Measurements from ENCODE around the gene PTPRT. TPM values are rescaled to one million over a fixed set of nuclear protein-coding genes. Genes with fewer than 3 reads are reported as not detected.

Gene PTPRT
- polyA plus RNA-seq, 4 donors, result 0.07 to 0.58 (median 0.27) TPM; not detected in 1

- Histone ChIP-seq H3K27ac (ENCODE audit: low read depth in 1 of 3, low read length in 2 of 3) (no peak overlapping the region), H3K4me1 (ENCODE audit: control insufficient read depth in 3 of 3, insufficient read depth in 2 of 3, low read depth in 1 of 3, low read length in 2 of 3) (no peaks in the 10 kb centered on the region), H3K36me3 (ENCODE audit: control insufficient read depth in 3 of 3, insufficient read depth in 2 of 3, low read depth in 1 of 3, low read length in 3 of 3) (no peaks in the 10 kb centered on the region), H3K9me3 (ENCODE audit: control insufficient read depth in 2 of 2, insufficient read depth in 1 of 2, low read depth in 1 of 2, low read length in 1 of 2) (no peaks in the 10 kb centered on the region), H3K4me3 (ENCODE audit: low read depth in 1 of 3, low read length in 3 of 3) (no peak overlapping the region), H3K27me3 (ENCODE audit: control insufficient read depth in 3 of 3, insufficient read depth in 3 of 3, low read length in 3 of 3) (no peaks in the 10 kb centered on the region)
- FAIRE-seq (no peak), DNase-seq (no peak)
- 83 to 89% (median 85%) methylated on average over 3 of the region's 3 CpGs for WGBS, 3 donors
These were observed 300.2 kb downstream of the PTPRT start for GRCh38 chr20:42889517-42889916.

- H3K27me3 ChIP-seq (ENCODE audit: control insufficient read depth in 3 of 3, insufficient read depth in 3 of 3, low read length in 3 of 3), result no peaks in the 10 kb centered on the region
- FAIRE-seq, result no peak
- no peaks in the 10 kb centered on the region for H3K4me1 ChIP-seq (ENCODE audit: control insufficient read depth in 3 of 3, insufficient read depth in 2 of 3, low read depth in 1 of 3, low read length in 2 of 3)
- WGBS, 3 donors, result 72 to 81% (median 77%) methylated on average over 3 of the region's 3 CpGs
- no peaks in the 10 kb centered on the region for H3K36me3 ChIP-seq (ENCODE audit: control insufficient read depth in 3 of 3, insufficient read depth in 2 of 3, low read depth in 1 of 3, low read length in 3 of 3)
- H3K4me3 ChIP-seq (ENCODE audit: low read depth in 1 of 3, low read length in 3 of 3), result no peak overlapping the region
- no peak overlapping the region for H3K27ac ChIP-seq (ENCODE audit: low read depth in 1 of 3, low read length in 2 of 3)
- no peaks in the 10 kb centered on the region for H3K9me3 ChIP-seq (ENCODE audit: control insufficient read depth in 2 of 2, insufficient read depth in 1 of 2, low read depth in 1 of 2, low read length in 1 of 2)
- DNase-seq, result no peak
These were observed 302.4 kb downstream of the PTPRT start for GRCh38 chr20:42887281-42887680.

GRCh38 chr20:42886801-42887200 is 302.9 kb downstream of the PTPRT start:
- Histone ChIP-seq H3K4me1 (ENCODE audit: control insufficient read depth in 3 of 3, insufficient read depth in 2 of 3, low read depth in 1 of 3, low read length in 2 of 3) (no peaks in the 10 kb centered on the region), H3K9me3 (ENCODE audit: control insufficient read depth in 2 of 2, insufficient read depth in 1 of 2, low read depth in 1 of 2, low read length in 1 of 2) (no peaks in the 10 kb centered on the region), H3K4me3 (ENCODE audit: low read depth in 1 of 3, low read length in 3 of 3) (no peak overlapping the region), H3K27ac (ENCODE audit: low read depth in 1 of 3, low read length in 2 of 3) (no peak overlapping the region), H3K36me3 (ENCODE audit: control insufficient read depth in 3 of 3, insufficient read depth in 2 of 3, low read depth in 1 of 3, low read length in 3 of 3) (no peaks in the 10 kb centered on the region), H3K27me3 (ENCODE audit: control insufficient read depth in 3 of 3, insufficient read depth in 3 of 3, low read length in 3 of 3) (no peaks in the 10 kb centered on the region)
- DNase-seq, result no peak
- FAIRE-seq, result no peak
- WGBS, 3 donors, result 74 to 86% (median 83%) methylated on average over 2 of the region's 2 CpGs

GRCh38 chr20:42886046-42886445 is 303.7 kb downstream of the PTPRT start:
- WGBS, 3 donors, result 68 to 69% (median 68%) methylated on average over 6 of the region's 6 CpGs
- FAIRE-seq, result no peak
- Histone ChIP-seq H3K27ac (ENCODE audit: low read depth in 1 of 3, low read length in 2 of 3) (no peak overlapping the region), H3K36me3 (ENCODE audit: control insufficient read depth in 3 of 3, insufficient read depth in 2 of 3, low read depth in 1 of 3, low read length in 3 of 3) (no peaks in the 10 kb centered on the region), H3K9me3 (ENCODE audit: control insufficient read depth in 2 of 2, insufficient read depth in 1 of 2, low read depth in 1 of 2, low read length in 1 of 2) (no peaks in the 10 kb centered on the region), H3K4me1 (ENCODE audit: control insufficient read depth in 3 of 3, insufficient read depth in 2 of 3, low read depth in 1 of 3, low read length in 2 of 3) (no peaks in the 10 kb centered on the region), H3K4me3 (ENCODE audit: low read depth in 1 of 3, low read length in 3 of 3) (no peak overlapping the region), H3K27me3 (ENCODE audit: control insufficient read depth in 3 of 3, insufficient read depth in 3 of 3, low read length in 3 of 3) (no peaks in the 10 kb centered on the region)
- DNase-seq, result no peak

- WGBS, 3 donors, result 50 to 67% (median 58%) methylated on average over 2 of the region's 2 CpGs
- H3K27ac ChIP-seq (ENCODE audit: low read depth in 1 of 3, low read length in 2 of 3), result no peak overlapping the region
These were observed 314.1 kb downstream of the PTPRT start for GRCh38 chr20:42875581-42875980.

GRCh38 chr20:42873259-42873658 is 316.4 kb downstream of the PTPRT start:
- Histone ChIP-seq H3K27ac (ENCODE audit: low read depth in 1 of 3, low read length in 2 of 3) (no peak overlapping the region), H3K4me1 (ENCODE audit: control insufficient read depth in 3 of 3, insufficient read depth in 2 of 3, low read depth in 1 of 3, low read length in 2 of 3) (no peaks in the 10 kb centered on the region), H3K9me3 (ENCODE audit: control insufficient read depth in 2 of 2, insufficient read depth in 1 of 2, low read depth in 1 of 2, low read length in 1 of 2) (no peaks in the 10 kb centered on the region), H3K27me3 (ENCODE audit: control insufficient read depth in 3 of 3, insufficient read depth in 3 of 3, low read length in 3 of 3) (no peaks in the 10 kb centered on the region), H3K4me3 (ENCODE audit: low read depth in 1 of 3, low read length in 3 of 3) (no peak overlapping the region), H3K36me3 (ENCODE audit: control insufficient read depth in 3 of 3, insufficient read depth in 2 of 3, low read depth in 1 of 3, low read length in 3 of 3) (no peaks in the 10 kb centered on the region)
- 64 to 81% (median 77%) methylated on average over 3 of the region's 3 CpGs for WGBS, 3 donors
- no peak for DNase-seq
- FAIRE-seq, result no peak

More at GRCh38 chr20:42875581-42875980, 314.1 kb downstream of the PTPRT start:
- no peak overlapping the region for H3K4me3 ChIP-seq (ENCODE audit: low read depth in 1 of 3, low read length in 3 of 3)
- FAIRE-seq (no peak), DNase-seq (no peak)
- no peaks in the 10 kb centered on the region for H3K36me3 ChIP-seq (ENCODE audit: control insufficient read depth in 3 of 3, insufficient read depth in 2 of 3, low read depth in 1 of 3, low read length in 3 of 3)
- no peaks in the 10 kb centered on the region for H3K4me1 ChIP-seq (ENCODE audit: control insufficient read depth in 3 of 3, insufficient read depth in 2 of 3, low read depth in 1 of 3, low read length in 2 of 3)
- H3K27me3 ChIP-seq (ENCODE audit: control insufficient read depth in 3 of 3, insufficient read depth in 3 of 3, low read length in 3 of 3), result no peaks in the 10 kb centered on the region
- H3K9me3 ChIP-seq (ENCODE audit: control insufficient read depth in 2 of 2, insufficient read depth in 1 of 2, low read depth in 1 of 2, low read length in 1 of 2), result no peaks in the 10 kb centered on the region

GRCh38 chr20:42864116-42864515 is 325.6 kb downstream of the PTPRT start:
- FAIRE-seq (no peak), DNase-seq (no peak)
- no peaks in the 10 kb centered on the region for H3K9me3 ChIP-seq (ENCODE audit: control insufficient read depth in 2 of 2, insufficient read depth in 1 of 2, low read depth in 1 of 2, low read length in 1 of 2)
- WGBS, 3 donors, result 57 to 70% (median 64%) methylated on average over 3 of the region's 3 CpGs
- H3K4me3 ChIP-seq (ENCODE audit: low read depth in 1 of 3, low read length in 3 of 3), result no peak overlapping the region
- no peaks in the 10 kb centered on the region for H3K36me3 ChIP-seq (ENCODE audit: control insufficient read depth in 3 of 3, insufficient read depth in 2 of 3, low read depth in 1 of 3, low read length in 3 of 3)
- no peaks in the 10 kb centered on the region for H3K4me1 ChIP-seq (ENCODE audit: control insufficient read depth in 3 of 3, insufficient read depth in 2 of 3, low read depth in 1 of 3, low read length in 2 of 3)
- H3K27me3 ChIP-seq (ENCODE audit: control insufficient read depth in 3 of 3, insufficient read depth in 3 of 3, low read length in 3 of 3), result no peaks in the 10 kb centered on the region
- no peak overlapping the region for H3K27ac ChIP-seq (ENCODE audit: low read depth in 1 of 3, low read length in 2 of 3)

- 59 to 75% (median 65%) methylated on average over 5 of the region's 5 CpGs for WGBS, 3 donors
- Histone ChIP-seq H3K36me3 (ENCODE audit: control insufficient read depth in 3 of 3, insufficient read depth in 2 of 3, low read depth in 1 of 3, low read length in 3 of 3) (no peaks in the 10 kb centered on the region), H3K27me3 (ENCODE audit: control insufficient read depth in 3 of 3, insufficient read depth in 3 of 3, low read length in 3 of 3) (no peaks in the 10 kb centered on the region), H3K4me3 (ENCODE audit: low read depth in 1 of 3, low read length in 3 of 3) (no peak overlapping the region), H3K4me1 (ENCODE audit: control insufficient read depth in 3 of 3, insufficient read depth in 2 of 3, low read depth in 1 of 3, low read length in 2 of 3) (no peaks in the 10 kb centered on the region), H3K9me3 (ENCODE audit: control insufficient read depth in 2 of 2, insufficient read depth in 1 of 2, low read depth in 1 of 2, low read length in 1 of 2) (no peaks in the 10 kb centered on the region), H3K27ac (ENCODE audit: low read depth in 1 of 3, low read length in 2 of 3) (no peak overlapping the region)
- FAIRE-seq (no peak), DNase-seq (no peak)
These were observed 327.3 kb downstream of the PTPRT start for GRCh38 chr20:42862446-42862845.

- DNase-seq, result no peak
- H3K36me3 ChIP-seq (ENCODE audit: control insufficient read depth in 3 of 3, insufficient read depth in 2 of 3, low read depth in 1 of 3, low read length in 3 of 3), result no peaks in the 10 kb centered on the region
- H3K27ac ChIP-seq (ENCODE audit: low read depth in 1 of 3, low read length in 2 of 3), result no peak overlapping the region
- no peaks in the 10 kb centered on the region for H3K27me3 ChIP-seq (ENCODE audit: control insufficient read depth in 3 of 3, insufficient read depth in 3 of 3, low read length in 3 of 3)
- H3K9me3 ChIP-seq (ENCODE audit: control insufficient read depth in 2 of 2, insufficient read depth in 1 of 2, low read depth in 1 of 2, low read length in 1 of 2), result no peaks in the 10 kb centered on the region
- 55 to 75% (median 74%) methylated on average over 7 of the region's 7 CpGs for WGBS, 3 donors
- H3K4me1 ChIP-seq (ENCODE audit: control insufficient read depth in 3 of 3, insufficient read depth in 2 of 3, low read depth in 1 of 3, low read length in 2 of 3), result no peaks in the 10 kb centered on the region
- H3K4me3 ChIP-seq (ENCODE audit: low read depth in 1 of 3, low read length in 3 of 3), result no peak overlapping the region
- FAIRE-seq, result no peak
These were observed 332.3 kb downstream of the PTPRT start for GRCh38 chr20:42857446-42857845.
